NCI-H510A (cell line): ENCODE measurements around the gene NRF1.
"Not testable (repeated sequence)": the region's sequence is repeated elsewhere in the genome, so short reads cannot be mapped to it uniquely, and the experiment has no call there.

ENCODE experiments used
- DNase-seq: peaks from one replicate; lab custom pipeline; 2025; lab: John Stamatoyannopoulos, UW

The NRF1 gene

DNA sequence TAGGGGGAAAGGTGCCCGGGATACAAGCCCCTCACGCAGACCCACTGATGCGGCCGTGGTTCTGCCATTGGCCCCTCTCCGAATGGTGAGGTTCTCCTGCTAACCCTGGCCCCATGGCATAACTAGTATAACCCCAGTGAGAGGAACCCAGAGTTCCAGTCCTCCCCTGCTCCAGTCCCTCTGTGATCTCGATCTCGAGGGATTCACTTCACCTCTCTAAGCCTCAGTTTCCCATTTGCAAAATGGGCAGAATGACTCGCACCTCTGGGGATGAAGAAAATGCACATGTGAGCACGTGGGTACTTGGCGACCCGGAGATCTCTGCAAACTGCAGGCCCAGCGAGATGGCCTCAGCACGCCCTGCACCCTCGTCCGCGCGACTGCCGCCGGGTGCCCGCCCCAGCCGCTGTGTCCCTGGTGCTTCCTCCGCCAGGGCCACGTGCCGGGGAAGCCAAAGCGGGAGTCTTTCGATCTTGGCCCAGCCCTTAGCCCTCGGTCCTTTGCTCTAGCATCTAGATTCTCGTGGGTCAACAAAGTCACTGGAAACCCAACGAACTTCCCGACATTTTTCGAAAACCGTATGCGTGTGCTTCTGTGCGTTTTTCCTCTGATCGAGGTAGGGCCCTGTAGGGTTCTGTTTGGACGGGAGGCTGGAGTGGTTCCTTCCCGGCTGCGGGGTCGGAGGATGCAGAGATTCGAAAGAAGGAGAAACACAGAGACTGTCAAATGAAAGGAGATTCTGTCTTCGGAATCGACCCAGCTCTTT is 171.5 kb downstream of the NRF1 start:
- no peak for DNase-seq

DNA sequence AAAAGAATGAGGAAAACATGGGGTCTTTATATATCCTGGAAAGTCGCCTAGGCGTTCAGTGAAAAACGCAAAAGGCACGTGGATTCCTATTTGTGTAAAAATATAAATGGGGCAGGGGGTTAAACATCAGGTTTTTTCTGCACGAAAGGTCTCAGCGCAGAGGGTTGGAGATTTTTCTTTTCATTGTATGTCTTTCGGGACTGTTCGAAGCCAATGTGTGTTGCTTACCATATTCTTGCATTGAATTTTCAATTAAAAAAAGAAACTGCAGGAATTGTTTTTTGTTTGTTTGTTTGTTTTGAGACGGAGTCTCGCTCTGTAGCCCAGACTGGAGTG is 172.0 kb downstream of the NRF1 start:
- DNase-seq: no peak

DNA sequence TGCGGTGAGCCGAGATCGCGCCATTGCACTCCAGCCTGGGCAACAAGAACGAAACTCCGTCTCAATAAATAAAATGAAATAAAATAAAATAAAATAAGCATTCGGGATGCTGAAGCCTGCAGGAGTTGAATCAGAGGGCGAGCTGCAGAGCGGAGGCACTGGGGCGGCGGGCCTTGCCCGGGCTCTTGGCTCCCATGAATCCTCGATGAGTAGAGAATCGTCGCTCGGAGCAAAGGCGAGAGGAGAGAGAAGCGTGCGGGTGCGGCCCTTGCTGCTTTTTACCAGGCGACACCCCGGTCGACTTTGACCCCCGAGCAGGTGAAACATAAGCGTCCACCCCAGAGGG is 172.9 kb downstream of the NRF1 start:
- DNase-seq: no peak

DNA sequence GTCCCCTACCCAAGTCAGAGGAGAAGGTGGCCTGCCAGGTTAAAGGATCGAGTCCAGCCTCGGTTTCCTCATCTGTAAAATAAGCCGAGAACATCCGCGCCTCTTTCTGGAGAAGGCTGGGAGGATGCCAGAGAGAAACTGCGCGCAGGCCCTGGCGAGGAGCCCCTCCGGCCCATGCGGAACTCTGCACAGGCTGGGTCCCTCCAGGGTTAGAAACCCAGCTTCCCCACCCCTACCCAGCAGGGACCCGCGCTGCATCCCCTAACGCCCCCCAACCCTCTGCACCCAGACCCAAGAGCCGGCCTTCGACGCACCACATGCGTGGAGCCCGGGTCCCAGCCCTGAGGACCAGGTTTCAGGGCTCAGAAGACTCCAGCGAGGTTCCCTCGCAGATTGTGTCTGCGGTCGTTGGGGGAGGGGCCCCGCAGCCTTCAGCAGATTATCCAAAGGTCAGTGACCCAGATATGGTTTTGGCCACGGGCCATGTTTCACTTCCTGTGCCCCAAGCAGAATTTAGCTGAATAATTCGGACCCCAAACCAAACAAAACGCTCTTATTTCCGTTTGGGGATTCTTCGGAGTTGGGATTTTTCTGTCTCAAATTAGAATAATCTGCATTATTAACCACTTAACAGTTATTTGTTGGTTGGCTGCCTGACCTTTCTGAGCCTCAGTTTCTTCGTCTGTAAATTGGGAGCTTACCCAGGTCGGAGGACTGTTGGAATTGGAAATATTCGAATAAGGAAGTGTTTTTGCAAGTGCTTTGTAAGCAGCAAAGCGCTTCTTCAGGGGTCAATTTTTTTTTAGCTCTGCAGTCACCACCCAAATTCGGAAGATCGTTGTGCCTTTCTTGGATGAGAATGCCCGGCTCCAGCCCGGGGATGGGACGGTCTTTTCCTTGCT is 173.5 kb downstream of the NRF1 start:
- DNase-seq: no peak

DNA sequence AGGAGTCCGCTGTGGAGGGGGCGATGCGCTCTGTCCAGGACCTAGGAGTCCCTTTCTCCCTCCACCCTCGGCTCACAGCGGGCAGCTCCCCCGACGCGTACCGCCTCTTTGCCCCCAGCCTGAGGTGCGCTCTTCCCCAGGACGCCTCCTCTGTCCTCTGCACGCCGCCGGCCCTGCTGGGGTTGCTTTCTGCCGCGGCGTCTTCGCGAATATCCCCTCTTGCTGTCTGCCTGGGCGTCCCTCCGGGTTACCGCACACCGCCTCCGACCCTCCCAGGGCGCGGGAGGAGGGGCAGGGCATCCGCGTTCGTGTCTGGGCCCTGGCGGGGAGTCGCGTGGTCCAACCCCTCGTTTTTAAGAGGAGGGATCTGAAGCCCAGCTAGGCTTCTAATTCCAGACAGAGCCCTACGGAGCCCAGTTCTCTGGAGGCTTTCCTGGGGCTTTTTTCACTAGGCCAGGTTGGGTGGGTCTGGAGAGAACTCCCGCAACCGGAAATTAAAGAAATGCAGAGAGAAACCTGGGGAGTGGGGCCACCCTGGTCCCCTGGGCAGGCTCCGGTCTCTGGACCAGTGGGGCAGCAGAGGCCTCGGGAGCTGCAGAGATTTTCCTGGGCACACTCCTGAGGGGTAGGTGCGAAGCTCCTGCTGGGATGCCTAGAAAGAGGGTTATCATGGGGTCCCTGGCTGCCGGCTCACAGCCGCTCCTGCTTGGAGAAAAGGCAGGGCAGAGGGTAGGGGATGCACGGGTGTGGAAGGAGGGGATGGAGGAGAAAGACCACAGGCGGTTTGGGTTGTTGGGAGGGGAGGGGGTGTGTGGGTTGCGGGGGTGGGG is 174.4 kb downstream of the NRF1 start:
- no peak for DNase-seq

DNA sequence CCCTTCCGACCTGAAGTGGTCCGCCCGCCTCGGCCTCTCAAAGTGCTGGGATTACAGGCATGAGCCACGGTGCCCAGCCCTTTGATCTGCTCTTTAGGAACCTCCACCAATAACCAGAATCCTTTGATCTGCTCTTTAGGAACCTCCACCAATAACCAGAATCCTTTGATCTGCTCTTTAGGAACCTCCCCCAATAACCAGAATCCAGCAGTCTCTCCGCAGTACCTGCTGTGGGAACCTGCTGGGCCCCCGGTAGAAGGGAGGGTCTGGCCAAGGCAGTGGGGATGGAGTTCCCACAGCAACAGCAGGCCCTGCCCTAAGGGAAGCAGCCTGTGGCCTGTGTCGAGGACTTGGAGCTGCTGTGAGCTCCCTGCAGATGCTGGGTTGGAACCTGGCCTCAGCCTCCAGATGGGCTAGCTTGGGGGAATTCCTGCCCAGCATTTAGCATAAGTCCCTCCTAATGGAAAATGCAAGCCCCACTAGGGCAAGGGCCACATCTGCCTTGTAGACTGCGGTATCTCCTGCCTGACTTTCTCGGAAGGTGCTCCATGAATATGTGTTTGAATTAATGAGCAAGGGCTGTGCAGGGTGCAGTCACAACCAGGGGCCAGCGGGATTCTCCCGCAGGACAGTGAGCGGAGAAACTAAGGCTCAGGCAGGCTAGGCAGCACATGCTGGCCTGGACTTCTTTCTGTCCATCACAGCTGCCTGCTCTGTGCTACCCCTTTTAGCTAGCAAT is 175.5 kb downstream of the NRF1 start:
- no peak for DNase-seq

DNA sequence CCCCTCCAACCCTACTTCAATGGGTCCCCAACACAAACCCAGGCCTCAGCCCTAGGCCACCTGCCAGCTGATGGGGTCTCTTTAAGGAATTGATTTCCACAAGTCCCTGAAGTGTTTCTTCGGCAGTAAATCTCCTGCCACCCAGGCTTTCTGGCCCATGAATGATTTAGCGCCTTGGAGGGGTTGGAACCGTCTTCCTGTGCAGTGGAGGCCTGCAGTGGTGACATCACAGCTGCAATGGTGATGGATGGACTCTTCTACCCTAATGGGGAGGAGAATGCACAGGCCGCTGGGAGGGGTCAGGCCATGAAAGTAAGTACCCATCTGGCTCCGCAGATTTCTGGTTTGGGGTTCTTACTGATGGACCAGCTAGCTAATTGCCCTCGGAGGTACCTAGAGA is 177.5 kb downstream of the NRF1 start:
- no peak for DNase-seq

DNA sequence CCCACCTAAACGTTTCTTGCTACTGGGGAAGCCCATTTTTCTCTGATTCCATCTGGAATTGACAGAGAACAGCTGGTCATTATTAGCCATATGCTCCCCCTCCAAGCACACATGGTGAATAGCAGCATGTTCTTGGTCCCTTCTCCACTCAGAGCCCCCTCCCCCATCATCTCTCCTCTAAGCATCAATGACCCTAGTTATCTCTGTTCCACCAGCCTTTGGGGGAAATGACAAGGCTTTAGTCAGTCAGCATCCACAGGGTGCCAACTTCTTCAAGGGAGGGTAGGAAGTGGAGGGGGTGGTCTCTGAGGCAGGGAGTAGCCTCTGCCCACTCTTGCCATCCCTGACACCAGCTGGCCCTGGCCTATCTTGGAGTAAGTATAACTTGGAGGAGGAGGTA is 178.1 kb downstream of the NRF1 start:
- no peak for DNase-seq

DNA sequence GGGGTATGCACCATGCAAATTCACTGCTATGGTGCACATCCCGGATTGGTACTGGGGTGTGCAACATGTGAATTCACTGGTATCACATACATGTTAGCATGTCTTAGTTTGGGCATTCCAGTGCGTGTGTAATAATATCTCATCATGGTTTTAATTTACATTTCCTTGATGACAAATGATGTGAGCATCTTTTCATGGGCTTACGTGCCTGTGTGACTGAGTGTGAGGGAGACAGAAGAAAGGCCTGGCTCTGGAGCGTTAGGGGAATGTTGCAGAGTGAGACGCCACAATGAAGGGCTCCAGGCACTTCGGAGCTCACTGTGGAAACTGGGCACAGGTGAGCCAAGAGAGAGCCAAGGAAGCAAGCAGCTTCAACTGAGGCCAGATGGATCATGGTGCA is 178.6 kb downstream of the NRF1 start:
- no peak for DNase-seq

DNA sequence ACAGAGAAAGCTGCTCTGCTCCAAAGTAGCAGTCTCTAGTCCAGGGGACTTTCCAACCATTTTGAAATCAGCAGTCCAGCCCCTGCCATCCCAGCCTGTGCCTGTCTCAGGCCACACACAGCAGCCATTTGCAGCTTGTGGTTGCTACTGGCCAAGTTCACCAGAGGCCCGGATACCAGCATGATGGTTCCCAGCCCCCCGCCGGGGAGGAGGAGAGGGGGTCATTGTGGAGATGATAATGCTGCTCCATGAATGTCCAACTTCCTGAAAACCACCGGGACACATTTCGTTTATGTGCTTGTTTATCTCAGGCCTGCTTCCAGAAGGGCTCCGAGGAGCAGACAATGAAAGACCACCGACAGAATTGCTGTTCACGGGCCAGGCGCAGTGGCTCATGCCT is 181.2 kb downstream of the NRF1 start:
- DNase-seq: no peak

DNA sequence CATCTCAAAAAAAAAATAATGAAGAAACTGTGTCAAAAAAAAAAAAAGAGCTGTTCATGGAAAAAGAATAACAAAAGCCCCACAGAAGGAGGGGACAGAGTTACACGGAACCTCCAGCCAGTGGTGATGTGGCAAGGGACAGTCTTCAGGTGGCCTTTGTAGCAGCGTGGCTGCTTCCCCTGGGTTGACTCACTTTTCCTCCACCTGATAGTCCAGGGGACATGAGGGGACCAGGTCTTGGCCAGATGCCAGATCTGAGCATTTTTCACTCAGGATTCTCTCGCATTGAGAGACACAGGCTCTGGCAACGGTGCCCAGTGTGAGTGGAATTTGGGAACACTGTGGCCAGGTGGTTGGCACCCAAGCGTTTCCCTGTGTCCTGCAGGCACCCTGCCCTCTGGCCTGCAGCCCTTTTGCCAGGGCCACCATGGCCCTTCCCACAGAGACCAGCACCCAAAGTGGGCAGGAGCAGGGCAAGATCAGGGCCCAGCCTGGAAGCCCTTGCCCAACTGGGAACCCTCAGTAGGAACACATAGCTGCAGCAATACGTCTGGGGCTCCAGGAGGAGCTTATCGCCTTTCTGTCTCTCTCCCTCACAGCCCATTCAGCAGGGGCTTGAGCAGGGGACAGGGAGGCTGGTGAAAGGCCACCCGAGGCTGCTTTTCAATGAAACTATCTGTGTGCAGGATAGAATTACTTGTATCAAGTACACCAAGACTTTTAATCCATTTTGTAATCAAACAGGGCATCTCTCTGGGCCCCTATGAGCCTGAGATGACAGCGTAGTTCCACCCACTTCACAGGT is 182.2 kb downstream of the NRF1 start:
- DNase-seq: no peak

DNA sequence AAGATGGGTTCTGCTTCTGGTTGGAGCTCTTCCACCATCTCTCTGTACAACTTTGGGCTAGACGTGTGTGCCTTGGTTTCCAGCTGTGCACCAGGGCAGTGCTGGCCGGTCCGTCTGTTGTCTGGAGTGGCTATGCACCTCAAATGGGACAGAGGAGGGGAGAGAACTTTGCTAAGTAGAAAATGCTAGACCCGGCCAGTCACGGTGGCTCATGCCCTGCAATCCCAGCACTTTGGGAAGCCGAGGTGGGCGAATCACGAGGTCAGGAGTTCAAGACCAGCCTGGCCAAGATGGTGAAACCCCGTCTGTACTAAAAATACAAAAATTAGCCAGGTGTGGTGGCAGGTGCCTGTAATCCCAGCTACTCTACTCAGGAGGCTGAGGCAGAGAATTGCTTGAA is 182.9 kb downstream of the NRF1 start:
- DNase-seq: not testable (repeated sequence)

DNA sequence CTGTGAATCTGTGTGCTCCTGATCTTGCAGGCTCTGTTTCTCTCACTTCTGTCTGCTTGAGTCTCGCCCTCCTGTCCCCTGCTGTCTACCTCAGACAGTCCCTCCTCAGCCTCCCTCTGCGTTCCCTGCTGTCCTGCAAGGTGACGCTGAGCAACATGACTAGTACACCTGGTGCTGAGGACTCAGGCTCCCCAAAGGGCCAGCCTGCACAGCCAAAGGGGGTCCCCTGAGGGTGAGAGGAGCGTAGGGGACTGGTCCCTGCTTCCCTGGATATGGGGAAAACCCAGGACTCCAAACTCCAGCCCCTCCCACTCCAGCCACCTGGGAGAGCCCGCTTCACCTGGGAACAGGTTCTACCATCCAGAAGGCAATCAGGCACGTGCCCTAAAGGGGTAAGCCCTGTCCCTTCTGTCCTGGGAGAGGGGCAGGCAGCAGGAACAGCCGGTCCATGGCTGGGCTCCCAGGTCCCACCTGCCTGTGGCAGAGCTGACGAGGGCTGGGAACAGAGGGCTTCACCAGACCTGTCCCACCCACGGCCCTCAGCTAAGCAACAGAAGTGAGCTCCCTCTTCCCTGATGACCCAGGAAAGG is 184.8 kb downstream of the NRF1 start:
- DNase-seq: no peak

DNA sequence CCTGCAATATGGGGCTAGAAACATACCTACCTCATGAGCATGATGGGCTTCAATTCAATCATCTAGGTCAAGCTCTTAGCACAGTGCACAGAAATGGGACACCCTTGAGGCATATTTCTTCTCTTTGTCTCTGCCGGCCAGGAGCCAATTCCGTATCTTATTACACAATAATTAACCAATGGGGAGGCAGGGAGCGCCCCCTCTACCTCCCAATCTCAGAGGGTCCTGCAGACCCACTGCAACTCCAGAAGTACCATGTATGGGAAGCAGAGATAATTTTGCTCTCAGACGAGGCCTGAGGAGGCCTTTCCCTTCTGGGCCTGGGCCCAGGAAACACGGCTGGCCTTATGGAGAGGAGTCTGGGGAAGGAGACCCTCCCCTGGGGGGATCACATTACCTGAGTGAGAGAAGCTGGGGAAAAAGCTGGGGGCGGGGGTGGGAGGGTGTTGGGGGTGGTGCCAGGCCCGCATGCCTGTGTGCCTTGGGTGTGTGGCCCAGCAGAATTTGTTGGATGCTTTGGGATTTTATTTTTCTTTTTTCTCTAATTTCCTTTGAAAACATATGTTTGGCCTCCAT is 185.8 kb downstream of the NRF1 start:
- DNase-seq: no peak

DNA sequence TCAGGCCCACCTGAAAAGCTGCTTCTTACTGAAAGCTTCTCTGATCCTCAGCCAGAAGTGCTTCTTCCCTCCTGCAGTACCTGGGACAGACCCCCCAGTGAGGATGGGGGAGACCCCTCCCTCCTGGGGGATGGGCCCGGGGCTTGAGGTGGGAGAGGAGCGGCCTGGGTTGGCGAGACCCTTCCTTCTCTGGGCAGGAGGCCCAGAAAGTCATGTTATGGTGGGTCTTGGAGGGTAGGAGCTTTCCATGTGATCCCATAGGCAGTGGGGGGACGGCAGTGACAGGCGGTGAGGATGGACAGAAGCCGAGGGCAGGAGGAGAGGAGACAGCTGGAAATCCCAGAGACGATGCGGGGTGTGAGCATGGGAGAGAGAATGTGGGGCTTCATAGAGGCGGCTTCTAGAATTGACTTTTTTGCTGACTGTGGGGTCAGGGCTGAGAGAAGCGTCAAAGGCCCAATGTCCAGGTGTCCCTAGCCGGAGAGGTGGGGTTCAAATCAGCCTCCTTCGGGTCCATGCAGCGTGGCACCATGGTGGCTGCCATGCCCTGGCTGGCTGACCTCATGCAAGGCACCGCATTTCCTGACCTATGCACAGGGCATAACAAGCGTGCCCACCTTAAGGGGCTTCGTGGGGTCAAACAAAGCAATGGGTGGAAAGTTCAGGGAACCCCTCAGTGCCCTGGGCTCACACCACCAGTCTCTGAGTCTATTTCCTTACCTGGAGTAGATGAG is 187.3 kb downstream of the NRF1 start:
- DNase-seq: no peak

DNA sequence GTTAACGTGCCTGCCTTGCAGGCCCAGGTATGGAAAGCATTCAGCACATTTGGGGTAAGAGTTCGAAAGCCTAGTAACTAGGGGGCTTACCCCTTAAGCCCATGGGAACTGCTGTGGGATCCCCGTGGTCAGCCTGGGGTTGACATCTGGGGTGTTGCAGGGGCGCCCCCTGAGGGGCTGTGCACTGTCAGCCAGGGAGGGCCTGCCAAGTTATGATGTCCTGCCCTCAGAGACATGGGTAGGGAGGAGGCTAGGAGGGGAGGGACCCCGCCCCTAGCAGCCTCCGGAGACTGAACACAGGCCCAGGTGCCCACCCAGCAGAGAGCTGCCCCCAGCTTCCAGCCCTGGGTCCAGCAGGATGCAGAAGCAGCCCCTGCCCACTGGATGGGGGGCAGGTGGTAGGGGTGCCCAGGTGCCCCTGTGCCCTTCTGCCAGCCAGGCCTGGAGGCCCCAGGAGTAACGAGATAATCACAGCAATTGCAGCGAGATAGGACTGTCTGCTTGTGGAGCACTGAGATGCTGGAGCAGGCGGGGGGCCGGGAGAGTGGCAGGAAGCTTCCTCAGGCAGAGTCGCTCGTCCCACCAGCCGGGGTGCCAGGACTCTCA is 187.9 kb downstream of the NRF1 start:
- DNase-seq: no peak

DNA sequence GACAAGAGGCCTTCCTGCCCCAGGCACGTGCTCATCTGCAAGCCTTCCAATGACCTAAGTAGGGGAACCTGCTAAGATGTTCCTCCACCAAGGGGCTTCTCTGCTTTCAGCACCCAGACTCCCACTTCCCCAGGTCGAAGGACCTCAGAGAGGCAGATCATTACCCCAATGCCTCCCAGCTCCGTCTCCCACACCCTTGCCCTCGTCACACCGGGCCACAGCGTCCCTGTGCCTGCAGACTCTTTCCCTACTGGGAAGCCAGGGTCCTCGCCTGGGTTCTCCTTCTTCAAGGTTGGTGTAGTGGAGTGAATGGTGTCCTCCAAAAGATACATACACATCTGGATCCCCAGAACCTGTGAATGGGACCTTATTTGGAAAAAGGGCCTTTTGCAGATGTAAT is 189.4 kb downstream of the NRF1 start:
- no peak for DNase-seq

DNA sequence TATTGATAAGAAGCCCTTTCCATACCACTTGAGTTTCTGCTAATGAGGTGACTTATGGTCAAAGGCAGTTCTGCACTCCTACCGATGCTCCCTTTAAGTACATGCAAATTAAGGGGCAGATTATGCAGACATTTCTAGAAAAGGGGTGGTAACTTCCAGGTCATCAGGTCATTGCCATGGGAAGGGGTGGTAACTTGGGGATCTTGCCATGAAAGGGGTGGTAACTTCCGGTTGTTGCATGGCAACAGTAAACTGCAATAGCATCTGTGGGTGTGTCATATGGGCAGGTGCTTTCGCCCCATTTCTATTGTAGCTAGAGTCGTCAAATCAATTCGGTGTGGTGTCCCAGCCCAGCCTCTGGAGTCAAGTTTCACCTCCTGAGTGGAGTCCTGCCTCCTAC is 190.4 kb downstream of the NRF1 start:
- no peak for DNase-seq

DNA sequence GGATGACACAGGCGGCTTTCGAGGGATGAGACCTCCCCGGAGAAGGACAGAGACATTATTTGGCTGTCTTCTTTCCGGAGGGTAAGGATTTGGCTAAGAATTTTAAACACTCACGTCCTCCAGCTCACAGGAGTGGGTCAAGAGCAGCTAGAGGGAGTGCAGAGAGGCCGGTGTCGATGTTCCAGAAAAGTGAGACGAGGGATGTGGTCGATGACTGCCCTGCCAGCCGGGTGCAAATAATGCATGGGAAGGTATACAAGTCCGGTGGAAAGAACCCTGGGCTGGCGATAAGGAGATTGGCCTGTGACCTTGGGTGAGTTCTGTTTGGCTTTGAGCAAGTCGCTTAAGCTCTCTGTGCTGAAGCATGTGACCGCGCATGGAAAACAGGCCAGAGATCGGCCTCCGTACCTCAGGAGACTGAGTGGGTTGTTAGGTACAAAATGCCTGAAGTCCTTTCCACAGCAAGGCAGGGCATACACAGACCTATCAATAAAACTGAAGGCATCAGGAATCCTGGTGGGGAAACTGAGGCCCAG is 192.1 kb downstream of the NRF1 start:
- no peak for DNase-seq
